Measurements from ENCODE around the gene SCEL. TPM values are rescaled to one million over a fixed set of nuclear protein-coding genes. Genes with fewer than 3 reads are reported as not detected.

SCEL gene
- total RNA-seq, 1 experiment from 2014 or later = 2.8 TPM

- Mint-ChIP-seq H3K4me3 (ENCODE audit: unreplicated experiment) (no peak overlapping the region), H3K9me3 (ENCODE audit: unreplicated experiment) (no peaks in the 10 kb centered on the region), H3K27ac (ENCODE audit: unreplicated experiment) (no peak overlapping the region), H3K27me3 (ENCODE audit: insufficient read depth, unreplicated experiment) (no peaks in the 10 kb centered on the region), H3K36me3 (ENCODE audit: insufficient read depth, unreplicated experiment) (no peaks in the 10 kb centered on the region), H3K4me1 (ENCODE audit: low read depth, unreplicated experiment) (no peaks in the 10 kb centered on the region)
- Histone ChIP-seq H3K9me3 (no peaks in the 10 kb centered on the region), H3K36me3 (ENCODE audit: control insufficient read depth, insufficient read depth, low read length) (no peaks in the 10 kb centered on the region), H3K27me3 (replicated peaks; ENCODE audit: control insufficient read depth, insufficient read depth, low read length) (no peaks in the 10 kb centered on the region), H3K4me3 (ENCODE audit: low read depth, low read length) (no peak overlapping the region), H3K4me1 (no peaks in the 10 kb centered on the region)
- BruUV-seq (replicated peaks) = no TSS peak
- ChIA-PET POLR2A (no interaction called here), CTCF (no interaction called here)
- no peak for TF ChIP-seq CTCF (IDR thresholded peaks at IDR 0.05; ENCODE audit: insufficient read depth in 1 of 2, low read depth in 1 of 2, low read length in 1 of 2, severe bottlenecking in 1 of 2, unreplicated experiment in 1 of 2)
- intact Hi-C loops (cut with micrococcal nuclease; ENCODE audit: unreplicated experiment) = no loop called here
- no peak for DNase-seq
These were observed 27.4 kb upstream of the SCEL start for GRCh38 chr13:77507931-77508776.

GRCh38 chr13:77508959-77509620 is 26.4 kb upstream of the SCEL start:
- no peak for DNase-seq
- CTCF ChIA-PET = no interaction called here

GRCh38 chr13:77510156-77510555 is 25.4 kb upstream of the SCEL start:
- ChIA-PET POLR2A (no interaction called here), CTCF (no interaction called here)
- Histone ChIP-seq H3K36me3 (ENCODE audit: control insufficient read depth, insufficient read depth, low read length) (no peaks in the 10 kb centered on the region), H3K4me1 (no peaks in the 10 kb centered on the region), H3K9me3 (no peaks in the 10 kb centered on the region), H3K27me3 (replicated peaks; ENCODE audit: control insufficient read depth, insufficient read depth, low read length) (no peaks in the 10 kb centered on the region), H3K4me3 (ENCODE audit: low read depth, low read length) (no peak overlapping the region)
- no TSS peak for BruUV-seq (replicated peaks)
- DNase-seq = no peak
- H3K9me3 Mint-ChIP-seq (ENCODE audit: unreplicated experiment) = no peaks in the 10 kb centered on the region
- intact Hi-C loops (cut with micrococcal nuclease; ENCODE audit: unreplicated experiment) = no loop called here
- no peaks in the 10 kb centered on the region for H3K36me3 Mint-ChIP-seq (ENCODE audit: insufficient read depth, unreplicated experiment)
- no peaks in the 10 kb centered on the region for H3K4me1 Mint-ChIP-seq (ENCODE audit: low read depth, unreplicated experiment)
- H3K27me3 Mint-ChIP-seq (ENCODE audit: insufficient read depth, unreplicated experiment) = no peaks in the 10 kb centered on the region
- H3K4me3 Mint-ChIP-seq (ENCODE audit: unreplicated experiment) = no peak overlapping the region
- H3K27ac Mint-ChIP-seq (ENCODE audit: unreplicated experiment) = no peak overlapping the region
- no peak for TF ChIP-seq CTCF (IDR thresholded peaks at IDR 0.05; ENCODE audit: insufficient read depth in 1 of 2, low read depth in 1 of 2, low read length in 1 of 2, severe bottlenecking in 1 of 2, unreplicated experiment in 1 of 2)

More at GRCh38 chr13:77508959-77509620, 26.4 kb upstream of the SCEL start:
- POLR2A ChIA-PET = no interaction called here
- intact Hi-C loops (cut with micrococcal nuclease; ENCODE audit: unreplicated experiment) = no loop called here
- no peaks in the 10 kb centered on the region for H3K36me3 Mint-ChIP-seq (ENCODE audit: insufficient read depth, unreplicated experiment)
- no peaks in the 10 kb centered on the region for H3K36me3 ChIP-seq (ENCODE audit: control insufficient read depth, insufficient read depth, low read length)
- no peaks in the 10 kb centered on the region for H3K9me3 Mint-ChIP-seq (ENCODE audit: unreplicated experiment)
- no peak overlapping the region for H3K4me3 Mint-ChIP-seq (ENCODE audit: unreplicated experiment)
- no TSS peak for BruUV-seq (replicated peaks)
- H3K27me3 Mint-ChIP-seq (ENCODE audit: insufficient read depth, unreplicated experiment) = no peaks in the 10 kb centered on the region
- no peak overlapping the region for H3K27ac Mint-ChIP-seq (ENCODE audit: unreplicated experiment)
- H3K4me3 ChIP-seq (ENCODE audit: low read depth, low read length) = no peak overlapping the region
- no peak for TF ChIP-seq CTCF (IDR thresholded peaks at IDR 0.05; ENCODE audit: insufficient read depth in 1 of 2, low read depth in 1 of 2, low read length in 1 of 2, severe bottlenecking in 1 of 2, unreplicated experiment in 1 of 2)
- H3K4me1 ChIP-seq = no peaks in the 10 kb centered on the region
- H3K9me3 ChIP-seq = no peaks in the 10 kb centered on the region
- H3K27me3 ChIP-seq (replicated peaks; ENCODE audit: control insufficient read depth, insufficient read depth, low read length) = no peaks in the 10 kb centered on the region
- no peaks in the 10 kb centered on the region for H3K4me1 Mint-ChIP-seq (ENCODE audit: low read depth, unreplicated experiment)

Measured in Caco-2 (cell line).